ENCODE results near the gene MSI2. TPM values are rescaled to one million over a fixed set of nuclear protein-coding genes. Genes with fewer than 3 reads are reported as not detected.

Gene MSI2
- total RNA-seq, 1 donor from 2014 or later = 33.8 TPM

DNA sequence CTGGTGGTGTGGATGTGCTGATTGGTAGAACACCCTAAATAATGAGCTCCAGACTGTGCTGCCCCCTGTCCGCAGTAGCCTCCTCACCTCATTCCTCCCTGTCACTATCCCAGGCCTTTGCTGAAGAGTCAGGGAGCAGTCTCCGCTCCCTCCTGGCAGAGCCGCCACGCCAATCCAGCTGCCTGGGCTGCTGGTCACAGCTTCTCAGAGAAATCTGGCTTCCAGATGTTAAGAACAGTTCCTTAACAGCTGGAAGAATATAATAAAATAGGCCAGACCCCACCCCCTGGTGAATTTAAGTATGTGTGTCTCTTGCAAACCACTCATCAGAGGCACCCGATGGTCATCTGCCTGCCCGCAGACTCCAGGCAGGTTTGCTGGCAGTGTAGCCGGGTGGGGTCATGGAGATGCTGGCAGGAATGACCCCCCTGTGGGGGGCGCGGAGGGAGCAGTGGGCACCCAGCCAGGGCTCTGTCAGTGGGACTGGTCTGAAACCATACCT is 327.8 kb downstream of the MSI2 start:
- TF ChIP-seq, protein P1, sequence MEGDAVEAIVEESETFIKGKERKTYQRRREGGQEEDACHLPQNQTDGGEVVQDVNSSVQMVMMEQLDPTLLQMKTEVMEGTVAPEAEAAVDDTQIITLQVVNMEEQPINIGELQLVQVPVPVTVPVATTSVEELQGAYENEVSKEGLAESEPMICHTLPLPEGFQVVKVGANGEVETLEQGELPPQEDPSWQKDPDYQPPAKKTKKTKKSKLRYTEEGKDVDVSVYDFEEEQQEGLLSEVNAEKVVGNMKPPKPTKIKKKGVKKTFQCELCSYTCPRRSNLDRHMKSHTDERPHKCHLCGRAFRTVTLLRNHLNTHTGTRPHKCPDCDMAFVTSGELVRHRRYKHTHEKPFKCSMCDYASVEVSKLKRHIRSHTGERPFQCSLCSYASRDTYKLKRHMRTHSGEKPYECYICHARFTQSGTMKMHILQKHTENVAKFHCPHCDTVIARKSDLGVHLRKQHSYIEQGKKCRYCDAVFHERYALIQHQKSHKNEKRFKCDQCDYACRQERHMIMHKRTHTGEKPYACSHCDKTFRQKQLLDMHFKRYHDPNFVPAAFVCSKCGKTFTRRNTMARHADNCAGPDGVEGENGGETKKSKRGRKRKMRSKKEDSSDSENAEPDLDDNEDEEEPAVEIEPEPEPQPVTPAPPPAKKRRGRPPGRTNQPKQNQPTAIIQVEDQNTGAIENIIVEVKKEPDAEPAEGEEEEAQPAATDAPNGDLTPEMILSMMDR (IDR thresholded peaks at IDR 0.05; ENCODE audit: insufficient read depth, low read length, poor library complexity, severe bottlenecking) = no peak
- Histone ChIP-seq H3K27me3 (ENCODE audit: control insufficient read depth, insufficient read depth, low read length) (no peaks in the 10 kb centered on the region), H3K4me3 (ENCODE audit: low read depth, low read length) (no peak overlapping the region), H3K36me3 (ENCODE audit: control insufficient read depth, insufficient read depth, low read length) (no peaks in the 10 kb centered on the region)
- DNase-seq (ENCODE audit: low read depth) = no peak

- Histone ChIP-seq H3K36me3 (ENCODE audit: control insufficient read depth, insufficient read depth, low read length) (no peaks in the 10 kb centered on the region), H3K4me3 (ENCODE audit: low read depth, low read length) (no peak overlapping the region), H3K27me3 (ENCODE audit: control insufficient read depth, insufficient read depth, low read length) (no peaks in the 10 kb centered on the region)
- TF ChIP-seq, protein P1 (IDR thresholded peaks at IDR 0.05; ENCODE audit: insufficient read depth, low read length, poor library complexity, severe bottlenecking) = no peak
- no peak for DNase-seq (ENCODE audit: low read depth)
These were observed 329.2 kb downstream of the MSI2 start for GRCh38 chr17:57585341-57586195.

DNA sequence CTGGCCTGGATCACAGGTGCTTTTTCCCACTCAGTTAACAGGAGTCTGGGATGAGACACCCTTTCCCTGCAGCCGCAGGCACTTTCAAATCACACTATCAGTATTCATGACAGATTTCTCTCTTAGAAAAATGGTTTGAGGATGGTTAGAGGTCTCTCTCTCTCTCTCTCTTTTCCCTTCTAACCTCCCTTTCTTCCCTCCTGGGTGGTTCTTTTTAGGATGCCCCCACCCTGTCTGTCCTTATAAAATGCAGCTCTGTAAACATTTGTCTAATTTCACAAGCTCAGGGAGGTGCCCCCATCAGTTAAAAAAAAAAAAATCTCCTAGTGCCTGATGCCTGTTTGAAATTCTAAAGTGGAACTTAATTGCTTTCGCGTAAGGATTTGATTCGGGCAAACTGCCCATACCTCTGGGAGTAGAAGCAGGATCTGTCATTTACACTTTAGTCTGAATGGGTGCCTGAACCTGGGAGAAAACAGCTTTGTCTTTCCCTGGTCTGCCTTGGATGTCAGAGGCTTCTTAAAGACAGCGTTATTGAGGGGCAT is 329.9 kb downstream of the MSI2 start:
- TF ChIP-seq, protein P1 (IDR thresholded peaks at IDR 0.05; ENCODE audit: insufficient read depth, low read length, poor library complexity, severe bottlenecking) = no peak
- Histone ChIP-seq H3K27me3 (ENCODE audit: control insufficient read depth, insufficient read depth, low read length) (no peaks in the 10 kb centered on the region), H3K4me3 (ENCODE audit: low read depth, low read length) (no peak overlapping the region), H3K36me3 (ENCODE audit: control insufficient read depth, insufficient read depth, low read length) (no peaks in the 10 kb centered on the region)
- DNase-seq (ENCODE audit: low read depth) = no peak

- TF ChIP-seq, protein P1 (IDR thresholded peaks at IDR 0.05; ENCODE audit: insufficient read depth, low read length, poor library complexity, severe bottlenecking) = no peak
- H3K27me3 ChIP-seq (ENCODE audit: control insufficient read depth, insufficient read depth, low read length) = no peaks in the 10 kb centered on the region
- no peak overlapping the region for H3K4me3 ChIP-seq (ENCODE audit: low read depth, low read length)
- no peaks in the 10 kb centered on the region for H3K36me3 ChIP-seq (ENCODE audit: control insufficient read depth, insufficient read depth, low read length)
- no peak for DNase-seq (ENCODE audit: low read depth)
These were observed 330.4 kb downstream of the MSI2 start for GRCh38 chr17:57586742-57587141.

GRCh38 chr17:57587193-57587969 is 331.1 kb downstream of the MSI2 start:
- DNase-seq (ENCODE audit: low read depth) = no peak
- Histone ChIP-seq H3K36me3 (ENCODE audit: control insufficient read depth, insufficient read depth, low read length) (no peaks in the 10 kb centered on the region), H3K4me3 (ENCODE audit: low read depth, low read length) (no peak overlapping the region), H3K27me3 (ENCODE audit: control insufficient read depth, insufficient read depth, low read length) (no peaks in the 10 kb centered on the region)
- TF ChIP-seq, protein P1 (IDR thresholded peaks at IDR 0.05; ENCODE audit: insufficient read depth, low read length, poor library complexity, severe bottlenecking) = no peak
